Mucosa of descending colon (tissue), 3 donors: Measurements from ENCODE around the gene NCOR1. TPM values are rescaled to one million over a fixed set of nuclear protein-coding genes. Genes with fewer than 3 reads are reported as not detected.

Source experiments
- ATAC-seq: fragments of 200-7000 bp; cut with Tn5 transposase; one replicate; pipeline ENCODE4 v1.9.1; 2020; ENCODE audit warnings: mild to moderate bottlenecking, moderate library complexity
- DNase-seq, 3 donors: peaks; one replicate each; pipeline ENCODE4 v3.0.0-alpha.2; 2020
- H3K36me3 ChIP-seq: fragments of 200-600 bp; one replicate; pipeline ENCODE4 v1.8.0; 2021; ENCODE audit warnings: low read depth, mild to moderate bottlenecking
- H3K4me1 ChIP-seq: fragments of 200-600 bp; one replicate; pipeline ENCODE4 v1.8.0; 2021; ENCODE audit warnings: low read depth, mild to moderate bottlenecking
- H3K4me3 ChIP-seq: fragments of 200-600 bp; one replicate; pipeline ENCODE4 v1.8.0; 2021; ENCODE audit warnings: mild to moderate bottlenecking
- H3K9me3 ChIP-seq: fragments of 200-600 bp; one replicate; pipeline ENCODE4 v1.8.0; 2021; ENCODE audit warnings: mild to moderate bottlenecking
- CTCF ChIP-seq: fragments of 200-600 bp; IDR thresholded peaks from one replicate; pipeline ENCODE4 v1.8.0; 2022; ENCODE audit warnings: antibody characterized with exemption, mild to moderate bottlenecking
- intact Hi-C, 2 donors: fragments of 100-400 bp; cut with DNase I in 1 of 2; cut with micrococcal nuclease in 1 of 2; formaldehyde crosslinking; loops; one replicate each; pipeline versions ENCODE4 v1.11.0 to v1.11.1; 2022; cut with DNase I, micrococcal nuclease
- total RNA-seq, 3 donors: library from RNA; stranded (reverse); fragmentation: NEBNext Ultra II Directional in 2 of 3; extraction: Animal tissue kit (Norgen Biotek cat#: 25700) in 2 of 3; gene quantifications; one replicate each; pipeline versions ENCODE4 v1.2.1 to v1.2.4, GENCODE V29; 2021 to 2023
- donor health status: DM: no; HTN: no; CAD: no; lungs with moderate emphysema.
- donor health status: DM: no; HTN: no; CAD: no.
- donor health status: DM: no; HTN: yes; CAD: no.

The NCOR1 gene
- total RNA-seq, 3 donors from 2014 or later: 196 to 238 (median 227) TPM

GRCh38 chr17:15998031-15998562 lies 217.2 kb downstream of the NCOR1 start:
- Histone ChIP-seq H3K36me3 (no peaks in the 10 kb centered on the region), H3K4me3 (no peak overlapping the region), H3K4me1 (peaks cover 8% of the 10 kb centered on the region), H3K9me3 (no peaks in the 10 kb centered on the region)
- ATAC-seq: no peak
- intact Hi-C loops: loop anchor here (10.0 kb wide), 2 partner anchors 53 to 173 kb away; partner anchors contain the start of gene ADORA2B (in 1 of the 2)
- TF ChIP-seq CTCF: no peak
- no peak for DNase-seq

- Histone ChIP-seq H3K4me1 (peaks cover 8% of the 10 kb centered on the region), H3K9me3 (no peaks in the 10 kb centered on the region), H3K4me3 (no peak overlapping the region), H3K36me3 (no peaks in the 10 kb centered on the region)
- ATAC-seq: no peak
- no peak for DNase-seq
- TF ChIP-seq CTCF: no peak
- intact Hi-C loops: loop anchor here (10.0 kb wide), 2 partner anchors 52 to 172 kb away; partner anchors contain the start of gene ADORA2B (in 1 of the 2)
Observed at GRCh38 chr17:15996322-15996721, 219.0 kb downstream of the NCOR1 start.

- no peaks in the 10 kb centered on the region for H3K36me3 ChIP-seq
- peak; percentile 10 for ATAC-seq
- no peak overlapping the region for H3K4me3 ChIP-seq
- peaks cover 25% of the 10 kb centered on the region for H3K4me1 ChIP-seq
- intact Hi-C loops: no loop called here
- TF ChIP-seq CTCF: no peak
- H3K9me3 ChIP-seq: no peaks in the 10 kb centered on the region
- no peak for DNase-seq
Observed at GRCh38 chr17:15981646-15982580, 233.4 kb downstream of the NCOR1 start.

- ATAC-seq: peak; percentile 94
- peaks cover 25% of the 10 kb centered on the region for H3K4me1 ChIP-seq
Observed at GRCh38 chr17:15981208-15981607, 234.1 kb downstream of the NCOR1 start.

More at GRCh38 chr17:15981208-15981607, 234.1 kb downstream of the NCOR1 start:
- DNase-seq: peak in 1 of 3 donors; percentile 43
- H3K4me3 ChIP-seq: no peak overlapping the region
- intact Hi-C loops: no loop called here
- H3K36me3 ChIP-seq: no peaks in the 10 kb centered on the region
- TF ChIP-seq CTCF: no peak
- H3K9me3 ChIP-seq: no peaks in the 10 kb centered on the region

Other genes starting within 250 kb of the NCOR1 start
- 10 to 100 TPM; 17.3 to 32.1 (median 26.0) TPM for gene ZSWIM7, start 215.8 kb downstream of the NCOR1 start, total RNA-seq
- gene TTC19, start 215.7 kb downstream of the NCOR1 start, total RNA-seq: 10 to 100 TPM; 32.5 to 52.2 (median 41.9) TPM
- gene PIGL, start 1.7 kb upstream of the NCOR1 start, total RNA-seq: 10 to 100 TPM; 28.2 to 51.8 (median 49.8) TPM
- 10 to 100 TPM; 26.9 to 91.5 (median 50.1) TPM for gene CENPV, start 137.9 kb upstream of the NCOR1 start, total RNA-seq
- 1,000 to 10,000 TPM; 1,560 to 1,757 (median 1,606) TPM for gene UBB, start 165.6 kb upstream of the NCOR1 start, total RNA-seq
- gene TRPV2, start 200.0 kb upstream of the NCOR1 start, total RNA-seq: 10 to 100 TPM in 2 of 3 donors, 1 to 10 TPM in 1; 4.8 to 15.2 (median 13.3) TPM